ENCODE measurements around the gene HOTAIR. TPM values are rescaled to one million over a fixed set of nuclear protein-coding genes. Genes with fewer than 3 reads are reported as not detected.

HOTAIR gene
- total RNA-seq, 2 donors from 2014 or later = 0.28 TPM; not detected in 1

- Histone ChIP-seq H3K4me1 (replicated peaks) (no peaks in the 10 kb centered on the region), H3K36me3 (no peaks in the 10 kb centered on the region), H3K4me3 (no peak overlapping the region), H3K9me3 (no peaks in the 10 kb centered on the region), H3K27me3 (replicated peaks; ENCODE audit: insufficient read depth) (peaks cover 65% of the 10 kb centered on the region), H3K27ac (no peak overlapping the region)
- intact Hi-C loops (cut with DNase I) = no loop called here
- TF ChIP-seq CTCF (IDR thresholded peaks at IDR 0.05) (no peak), POLR2A (IDR thresholded peaks at IDR 0.05) (no peak), POLR2AphosphoS5 (IDR thresholded peaks at IDR 0.05) (no peak)
- 23% methylated on average over 49 of the region's 49 CpGs for WGBS
- no peak for DNase-seq (ENCODE audit: low spot score)
Observed at GRCh38 chr12:53935383-53936341, 39.1 kb downstream of the HOTAIR start.

DNA sequence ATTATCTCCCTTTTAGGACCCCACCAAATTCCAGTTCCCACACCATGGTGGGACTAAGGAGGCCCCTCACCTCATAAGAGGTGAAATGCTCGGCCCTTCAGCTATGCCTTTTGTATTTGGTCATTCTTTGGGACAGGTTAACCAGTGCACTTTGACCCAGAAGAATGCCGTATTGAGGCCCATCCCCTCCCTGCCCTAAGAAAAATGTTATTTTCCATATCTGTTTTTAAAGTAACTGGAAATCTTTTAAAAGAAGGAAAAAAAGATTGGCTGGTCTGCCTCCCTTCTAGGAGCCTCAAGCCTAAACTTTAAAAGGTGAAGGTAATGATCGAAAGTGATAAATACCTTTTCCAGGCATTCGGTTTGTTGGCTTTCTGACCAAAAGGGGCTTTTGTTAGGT, 41.8 kb downstream of the HOTAIR start:
- WGBS = 67% methylated on average over 4 of the region's 4 CpGs
- peaks cover 55% of the 10 kb centered on the region for H3K27me3 ChIP-seq (replicated peaks; ENCODE audit: insufficient read depth)
- H3K36me3 ChIP-seq = no peaks in the 10 kb centered on the region
- intact Hi-C loops (cut with DNase I) = no loop called here
- H3K4me3 ChIP-seq = no peak overlapping the region
- H3K27ac ChIP-seq = no peak overlapping the region
- H3K9me3 ChIP-seq = no peaks in the 10 kb centered on the region
- H3K4me1 ChIP-seq (replicated peaks) = no peaks in the 10 kb centered on the region
- no peak for DNase-seq (ENCODE audit: low spot score)
- TF ChIP-seq POLR2A (IDR thresholded peaks at IDR 0.05) (no peak), POLR2AphosphoS5 (IDR thresholded peaks at IDR 0.05) (no peak), CTCF (IDR thresholded peaks at IDR 0.05) (no peak)

DNA sequence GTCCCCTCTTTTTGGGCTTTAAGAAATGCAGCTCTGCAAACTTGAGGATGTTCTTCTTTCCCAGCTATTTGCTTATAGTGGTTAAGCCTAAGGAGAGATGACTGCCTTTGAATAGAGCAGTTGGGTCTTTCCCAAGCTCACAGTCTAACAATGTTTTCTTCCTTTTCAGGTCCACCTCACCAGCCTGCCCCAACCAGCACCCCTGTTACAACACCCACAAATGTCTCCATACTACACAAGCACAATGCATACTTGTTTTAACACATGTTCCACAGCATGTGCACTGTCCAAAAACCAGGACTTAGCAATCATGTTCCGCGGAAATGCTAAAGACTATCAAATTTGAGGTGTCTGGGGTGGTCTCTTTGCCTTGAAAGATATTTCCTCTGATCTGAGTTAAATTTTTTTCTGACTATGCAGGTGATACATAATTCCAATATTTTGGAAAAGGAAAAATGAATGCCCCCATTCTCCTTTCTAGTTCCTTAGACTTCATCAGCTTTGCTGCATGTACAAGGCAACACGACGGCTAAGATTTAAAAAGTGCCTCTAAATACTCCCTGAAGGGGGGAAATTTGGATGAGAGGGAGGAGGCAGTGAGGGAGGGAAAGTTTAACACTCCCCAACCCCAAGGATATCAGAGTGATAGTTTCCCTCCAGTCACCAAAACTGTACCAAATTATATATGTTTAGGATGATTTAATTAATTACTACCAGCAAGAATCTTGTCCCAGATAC, 42.7 kb downstream of the HOTAIR start:
- no peaks in the 10 kb centered on the region for H3K36me3 ChIP-seq
- H3K4me1 ChIP-seq (replicated peaks) = no peaks in the 10 kb centered on the region
- WGBS = 50% methylated on average over 4 of the region's 4 CpGs
- intact Hi-C loops (cut with DNase I) = no loop called here
- no peak for TF ChIP-seq POLR2AphosphoS5 (IDR thresholded peaks at IDR 0.05)
- no peak for TF ChIP-seq POLR2A (IDR thresholded peaks at IDR 0.05)
- TF ChIP-seq CTCF (IDR thresholded peaks at IDR 0.05) = no peak
- no peaks in the 10 kb centered on the region for H3K9me3 ChIP-seq
- peaks cover 51% of the 10 kb centered on the region for H3K27me3 ChIP-seq (replicated peaks; ENCODE audit: insufficient read depth)
- no peak overlapping the region for H3K4me3 ChIP-seq
- DNase-seq (ENCODE audit: low spot score) = no peak
- no peak overlapping the region for H3K27ac ChIP-seq

DNA sequence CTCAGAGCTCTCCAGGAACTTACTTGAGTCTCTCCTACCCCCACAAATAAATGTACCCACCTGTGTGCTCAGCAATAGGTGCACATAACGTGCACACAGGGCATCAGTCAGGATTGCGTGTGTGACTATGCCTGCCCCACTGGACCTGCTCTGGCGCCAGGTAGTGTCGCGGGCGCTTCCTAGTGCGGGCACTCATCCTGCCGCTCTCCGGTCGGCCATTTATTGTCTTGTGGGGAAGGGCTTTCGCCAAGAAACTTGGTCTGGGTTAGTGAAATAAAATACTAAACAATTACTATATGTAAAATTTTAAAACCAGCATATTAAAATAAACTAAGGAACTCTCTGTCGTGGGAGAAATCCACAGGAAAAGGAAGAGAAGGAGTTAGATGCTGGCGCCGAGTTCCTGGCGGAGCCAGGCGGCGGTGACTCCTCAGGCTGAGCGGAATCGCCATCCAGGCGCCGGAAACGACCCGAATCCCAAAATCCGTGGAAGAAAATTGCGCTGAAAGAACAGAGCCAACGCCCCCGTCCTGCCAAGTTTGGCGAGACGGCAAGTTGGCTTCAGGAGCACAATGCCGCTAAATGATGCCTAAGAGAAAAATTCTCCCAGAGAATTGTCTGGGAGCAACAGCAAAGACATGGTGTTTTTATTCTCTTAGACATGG, 44.0 kb downstream of the HOTAIR start:
- Histone ChIP-seq H3K27me3 (replicated peaks; ENCODE audit: insufficient read depth) (peaks cover 50% of the 10 kb centered on the region), H3K9me3 (no peaks in the 10 kb centered on the region), H3K27ac (no peak overlapping the region), H3K4me3 (no peak overlapping the region), H3K4me1 (replicated peaks) (no peaks in the 10 kb centered on the region), H3K36me3 (no peaks in the 10 kb centered on the region)
- 4% methylated on average over 30 of the region's 30 CpGs for WGBS
- no peak for DNase-seq (ENCODE audit: low spot score)
- intact Hi-C loops (cut with DNase I) = no loop called here
- no peak for TF ChIP-seq CTCF (IDR thresholded peaks at IDR 0.05)
- TF ChIP-seq POLR2AphosphoS5 (IDR thresholded peaks at IDR 0.05) = no peak
- no peak for TF ChIP-seq POLR2A (IDR thresholded peaks at IDR 0.05)
